K562 (cell line): ENCODE data around the gene PCLAF. TPM values are rescaled to one million over a fixed set of nuclear protein-coding genes. Genes with fewer than 3 reads are reported as not detected.

Experiments used
- CBFB ChIP-seq: sonication (generic); formaldehyde crosslinking; IDR thresholded peaks from 2 replicates; pipeline ENCODE4 v1.4.0; 2020; ENCODE audit warnings: mild to moderate bottlenecking, missing genetic modification reagents
- COPS2 ChIP-seq: fragments of 450-650 bp; conservative IDR thresholded peaks from 2 replicates; pipeline ENCODE4 v1.6.1; 2016; ENCODE audit warnings: mild to moderate bottlenecking, moderate library complexity
- EP400 ChIP-seq: fragments of 450-650 bp; IDR thresholded peaks from 2 replicates; pipeline ENCODE4 v1.6.1; 2017; ENCODE audit warnings: antibody characterized with exemption, mild to moderate bottlenecking, moderate library complexity
- FOS ChIP-seq: IDR thresholded peaks from 3 replicates; pipeline ENCODE4 v1.6.1; 2011; ENCODE audit not compliant: insufficient read length; ENCODE audit errors: extremely low read depth
- FOSL1 ChIP-seq: fragments of 200-800 bp; sonication (Bioruptor generic); conservative IDR thresholded peaks from 2 replicates; pipeline ENCODE4 v1.6.1; 2016; ENCODE audit warnings: missing genetic modification characterization, missing compliant biosample characterization
- GTF2E2 ChIP-seq: fragments of 200-800 bp; sonication (Bioruptor generic); IDR thresholded peaks from 2 replicates; pipeline ENCODE4 v1.6.1; 2016; ENCODE audit warnings: missing genetic modification characterization, missing compliant biosample characterization
- HDAC3 ChIP-seq: fragments of 450-650 bp; IDR thresholded peaks from 2 replicates; pipeline ENCODE4 v1.6.1; 2018; ENCODE audit warnings: borderline replicate concordance, mild to moderate bottlenecking, moderate library complexity; ENCODE audit not compliant: partially characterized antibody
- HNRNPL ChIP-seq: fragments of 200-400 bp; formaldehyde crosslinking; IDR thresholded peaks from 2 replicates; pipeline ENCODE4 v1.6.1; 2017; ENCODE audit warnings: low read depth, mild to moderate bottlenecking, low read length
- NR1H2 ChIP-seq: sonication (generic); formaldehyde crosslinking; IDR thresholded peaks from 2 replicates; pipeline ENCODE4 v1.4.0; 2020; ENCODE audit warnings: mild to moderate bottlenecking, missing genetic modification reagents
- OTX1 ChIP-seq: fragments of 450-650 bp; formaldehyde crosslinking; IDR thresholded peaks from 2 replicates; pipeline ENCODE4 v1.4.0; 2022; ENCODE audit warnings: mild to moderate bottlenecking
- POLR2H ChIP-seq: IDR thresholded peaks from 2 replicates; pipeline ENCODE4 v1.6.1; 2016; ENCODE audit warnings: missing genetic modification characterization, low read depth, mild to moderate bottlenecking, control low read depth, missing compliant biosample characterization, moderate library complexity
- POU5F1 ChIP-seq: fragments of 150-350 bp; IDR thresholded peaks from 2 replicates; pipeline ENCODE4 v1.6.1; 2014; ENCODE audit warnings: borderline replicate concordance, low read length, low read depth, mild to moderate bottlenecking; ENCODE audit not compliant: partially characterized antibody
- TCF7L2 ChIP-seq: fragments of 150-350 bp; IDR thresholded peaks from 2 replicates; pipeline ENCODE4 v1.6.1; 2016; ENCODE audit warnings: low read depth, mild to moderate bottlenecking, low read length, moderate library complexity
- THRB ChIP-seq: fragments of 450-650 bp; formaldehyde crosslinking; conservative IDR thresholded peaks from 2 replicates; pipeline ENCODE4 v1.4.0; 2022; ENCODE audit warnings: mild to moderate bottlenecking, missing genetic modification characterization
- ZHX1 ChIP-seq: fragments of 150-350 bp; conservative IDR thresholded peaks from 2 replicates; pipeline ENCODE4 v1.6.1; 2014; ENCODE audit warnings: low read length
- ZNF143 ChIP-seq: sonication (generic); formaldehyde crosslinking; IDR thresholded peaks from 2 replicates; pipeline ENCODE4 v1.9.0; 2022; ENCODE audit warnings: mild to moderate bottlenecking, missing genetic modification reagents
- ZNF282 ChIP-seq: sonication (generic); formaldehyde crosslinking; IDR thresholded peaks from 2 replicates; pipeline ENCODE4 v1.8.1; 2023; ENCODE audit warnings: missing genetic modification reagents
- ZNF766 ChIP-seq: fragments of 200-800 bp; sonication (Bioruptor generic); conservative IDR thresholded peaks from 2 replicates; pipeline ENCODE4 v1.6.1; 2016; ENCODE audit warnings: missing genetic modification characterization, missing compliant biosample characterization
- ZNF785 ChIP-seq: fragments of 250-450 bp; sonication (Bioruptor Pico); IDR thresholded peaks from 2 replicates; pipeline ENCODE4 v1.4.0; 2020; ENCODE audit warnings: mild to moderate bottlenecking
- ZZZ3 ChIP-seq: fragments of 450-650 bp; IDR thresholded peaks from 2 replicates; pipeline ENCODE4 v1.6.1; 2016; ENCODE audit warnings: antibody characterized with exemption, mild to moderate bottlenecking, moderate library complexity
- polyA plus RNA-seq, 8 experiments: library from polyadenylated mRNA; depleted of rRNA in 4 of 8; stranded (reverse) in 5 of 8; unstranded in 3 of 8; fragments of >200 nt; fragmentation: Nextera tagmentation in 2 of 8; fragmentation: Illumina TruSeq in 1 of 8; extraction: Ambion mirVana in 2 of 8; extraction: Trizol in 1 of 8; gene quantifications; 2 replicates each; pipeline versions ENCODE4 v1.2.1 to v1.2.3, GENCODE V29; 2011 to 2014; ENCODE audit warnings: inconsistent platforms in 1 of 8, missing spikeins in 1 of 8
- total RNA-seq, 7 experiments: library from RNA; depleted of rRNA in 6 of 7; stranded (reverse); fragments of >200 nt in 6 of 7; fragmentation: Illumina TruSeq in 2 of 7; extraction: Trizol in 2 of 7; gene quantifications; 2 replicates each; pipeline versions ENCODE4 v1.2.1 to v1.2.3, GENCODE V29; 2011 to 2021; ENCODE audit warnings: low replicate concordance in 1 of 7
- TF ChIP-seq, protein P1 (sequence below), 2 experiments: fragments of 450-650 bp in 1 of 2; sonication (generic) in 1 of 2; formaldehyde crosslinking in 1 of 2; IDR thresholded peaks in 1 of 2; conservative IDR thresholded peaks in 1 of 2; 2 replicates each; pipeline versions ENCODE4 v1.6.1 to v1.8.1; 2016 to 2023; ENCODE audit warnings: mild to moderate bottlenecking in 2 of 2, moderate library complexity in 2 of 2, inconsistent platforms in 1 of 2, missing genetic modification reagents in 1 of 2
- TF ChIP-seq, protein P2 (sequence below): sonication (generic); formaldehyde crosslinking; IDR thresholded peaks from 2 replicates; pipeline ENCODE4 v1.8.0; 2022; ENCODE audit warnings: mild to moderate bottlenecking, missing genetic modification reagents

Gene PCLAF
- total and polyA plus RNA-seq, 9 of the 15 experiments (the other 6 are each of a cell fraction or from before 2014, with no cell fraction given), result 112 to 881 (median 360) TPM

- TF ChIP-seq ZHX1, result peak; percentile 93
- TF ChIP-seq, protein P1, sequence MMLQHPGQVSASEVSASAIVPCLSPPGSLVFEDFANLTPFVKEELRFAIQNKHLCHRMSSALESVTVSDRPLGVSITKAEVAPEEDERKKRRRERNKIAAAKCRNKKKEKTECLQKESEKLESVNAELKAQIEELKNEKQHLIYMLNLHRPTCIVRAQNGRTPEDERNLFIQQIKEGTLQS (IDR thresholded peaks at IDR 0.05), result 0 out of 2 replicates have a peak, but pooled peaks have one; percentile 34
- TF ChIP-seq, protein P1 (CRISPR knock-in tag; conservative IDR thresholded peaks at IDR 0.05), result no peak
- no peak; the same call in 1 of the 2 replicates for TF ChIP-seq ZNF282 (CRISPR knock-in tag)
- TF ChIP-seq ZNF766 (CRISPR knock-in tag), result peak; percentile 69
- no peak for TF ChIP-seq COPS2
- TF ChIP-seq ZZZ3, result peak; percentile 75
- TF ChIP-seq FOSL1 (tag), result peak; percentile 55; the same call in 1 of the 2 replicates
- TF ChIP-seq CBFB, result peak; percentile 84; the same call in 1 of the 2 replicates
- peak; percentile 85 for TF ChIP-seq POLR2H (tag)
- TF ChIP-seq NR1H2 (CRISPR knock-in tag), result 0 out of 2 replicates have a peak, but pooled peaks have one; percentile 86
- peak; percentile 93 for TF ChIP-seq EP400
- peak; percentile 90 for TF ChIP-seq OTX1 (CRISPR knock-in tag)
- TF ChIP-seq, protein P2, sequence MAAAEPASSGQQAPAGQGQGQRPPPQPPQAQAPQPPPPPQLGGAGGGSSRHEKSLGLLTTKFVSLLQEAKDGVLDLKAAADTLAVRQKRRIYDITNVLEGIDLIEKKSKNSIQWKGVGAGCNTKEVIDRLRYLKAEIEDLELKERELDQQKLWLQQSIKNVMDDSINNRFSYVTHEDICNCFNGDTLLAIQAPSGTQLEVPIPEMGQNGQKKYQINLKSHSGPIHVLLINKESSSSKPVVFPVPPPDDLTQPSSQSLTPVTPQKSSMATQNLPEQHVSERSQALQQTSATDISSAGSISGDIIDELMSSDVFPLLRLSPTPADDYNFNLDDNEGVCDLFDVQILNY (CRISPR knock-in tag), result peak; percentile 93; the same call in 1 of the 2 replicates
- TF ChIP-seq ZNF785 (CRISPR knock-in tag), result no peak
- peak; percentile 83 for TF ChIP-seq THRB (CRISPR knock-in tag)
- TF ChIP-seq HNRNPL, result no peak
- no peak for TF ChIP-seq TCF7L2
- TF ChIP-seq POU5F1, result peak; percentile 77
- peak; percentile 96 for TF ChIP-seq GTF2E2 (tag)
- TF ChIP-seq ZNF143 (CRISPR knock-in tag), result no peak
- peak; percentile 70 for TF ChIP-seq HDAC3
- TF ChIP-seq FOS, result no peak
Measured at GRCh38 chr15:64387562-64388168, 6.4 kb upstream of the PCLAF start, which contains the start of gene TRIP4 (continued).
